NCI-H1417 treated with DMSO at 0.1 percent for 48 hours (cell line): ENCODE results near the gene TK2.

Source experiments
- DNase-seq: peaks from one replicate; lab custom pipeline; 2025; lab: John Stamatoyannopoulos, UW

TK2 gene

GRCh38 chr16:66481943-66482390, 68.0 kb downstream of the TK2 start:
- no peak for DNase-seq

GRCh38 chr16:66481081-66481942, 68.6 kb downstream of the TK2 start:
- DNase-seq = no peak

- DNase-seq = no peak
Observed at GRCh38 chr16:66480265-66481080, 69.4 kb downstream of the TK2 start.

- no peak for DNase-seq
Observed at GRCh38 chr16:66479661-66480264, 70.2 kb downstream of the TK2 start.

- DNase-seq = no peak
Observed at GRCh38 chr16:66478733-66479511, 71.0 kb downstream of the TK2 start.

- no peak for DNase-seq
Observed at GRCh38 chr16:66477028-66477515, 72.8 kb downstream of the TK2 start.

- DNase-seq = no peak
Observed at GRCh38 chr16:66476328-66477027, 73.4 kb downstream of the TK2 start.

- no peak for DNase-seq
Observed at GRCh38 chr16:66475232-66475631, 74.7 kb downstream of the TK2 start.

GRCh38 chr16:66474750-66475199, 75.1 kb downstream of the TK2 start:
- no peak for DNase-seq

GRCh38 chr16:66473654-66474519, 76.0 kb downstream of the TK2 start:
- DNase-seq = no peak

GRCh38 chr16:66473051-66473571, 76.8 kb downstream of the TK2 start:
- DNase-seq = no peak

GRCh38 chr16:66471716-66472393, 78.1 kb downstream of the TK2 start:
- DNase-seq = no peak

- DNase-seq = no peak
Observed at GRCh38 chr16:66471264-66471663, 78.7 kb downstream of the TK2 start.

- no peak for DNase-seq
Observed at GRCh38 chr16:66470556-66470955, 79.4 kb downstream of the TK2 start.

GRCh38 chr16:66469947-66470546, 79.9 kb downstream of the TK2 start:
- DNase-seq = no peak

GRCh38 chr16:66469291-66469946, 80.5 kb downstream of the TK2 start:
- DNase-seq = no peak

- DNase-seq = no peak
Observed at GRCh38 chr16:66468321-66468965, 81.5 kb downstream of the TK2 start.

- DNase-seq = no peak
Observed at GRCh38 chr16:66467611-66468010, 82.3 kb downstream of the TK2 start.
